Measurements from ENCODE around the gene ICOSLG.
"Not testable (repeated sequence)": the region's sequence is repeated elsewhere in the genome, so short reads cannot be mapped to it uniquely, and the experiment has no call there.

DNA sequence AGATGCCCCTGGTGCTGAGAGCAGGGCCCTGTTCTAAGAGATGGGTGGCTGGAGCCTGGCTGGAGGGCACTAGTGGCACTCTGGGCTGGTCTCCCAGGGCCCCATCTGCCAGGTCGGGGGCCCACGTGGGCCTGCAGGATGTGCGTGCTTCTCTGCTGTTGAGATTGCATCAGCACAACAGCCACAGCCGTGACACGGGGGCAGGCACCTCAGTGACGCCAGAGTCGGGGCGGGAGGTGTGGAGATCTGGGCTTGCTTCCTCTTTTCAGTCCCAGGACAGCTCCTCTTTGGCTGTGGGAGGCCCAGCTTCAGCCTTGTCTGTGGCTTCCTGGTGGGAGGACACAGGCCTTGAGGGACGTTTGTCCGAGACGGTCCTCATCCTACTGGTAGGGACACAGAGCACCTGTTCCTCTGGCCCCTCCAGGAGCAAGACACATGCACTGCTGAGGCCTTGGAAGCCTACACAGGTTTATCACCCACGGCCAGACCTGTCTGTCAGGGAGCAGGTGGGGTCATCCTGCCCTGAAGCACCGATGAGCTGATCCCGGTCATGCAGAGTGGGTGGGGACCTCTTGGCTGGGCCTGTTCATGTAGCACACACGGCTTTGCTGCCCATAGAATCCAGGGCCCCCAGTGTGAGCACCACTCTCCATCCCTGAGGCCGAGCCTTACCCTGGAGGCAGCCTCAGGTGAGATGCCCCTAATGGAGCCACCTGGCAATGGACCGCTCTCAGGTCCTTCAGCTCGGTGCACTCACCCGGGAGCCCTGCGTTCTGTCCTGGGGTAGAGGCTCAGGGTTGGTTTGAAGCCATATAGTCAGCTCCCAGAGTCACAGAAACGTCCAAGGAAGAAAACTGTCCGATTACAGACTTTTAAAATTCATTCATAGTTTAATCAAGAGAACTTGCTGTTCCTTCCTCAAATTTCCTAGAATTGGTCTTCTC, 44.3 kb downstream of the ICOSLG start:
- TF ChIP-seq GLIS3, ZFP30 (CRISPR knock-in tag; IDR thresholded peaks at IDR 0.05): not testable (repeated sequence)
- TF ChIP-seq, protein P1, sequence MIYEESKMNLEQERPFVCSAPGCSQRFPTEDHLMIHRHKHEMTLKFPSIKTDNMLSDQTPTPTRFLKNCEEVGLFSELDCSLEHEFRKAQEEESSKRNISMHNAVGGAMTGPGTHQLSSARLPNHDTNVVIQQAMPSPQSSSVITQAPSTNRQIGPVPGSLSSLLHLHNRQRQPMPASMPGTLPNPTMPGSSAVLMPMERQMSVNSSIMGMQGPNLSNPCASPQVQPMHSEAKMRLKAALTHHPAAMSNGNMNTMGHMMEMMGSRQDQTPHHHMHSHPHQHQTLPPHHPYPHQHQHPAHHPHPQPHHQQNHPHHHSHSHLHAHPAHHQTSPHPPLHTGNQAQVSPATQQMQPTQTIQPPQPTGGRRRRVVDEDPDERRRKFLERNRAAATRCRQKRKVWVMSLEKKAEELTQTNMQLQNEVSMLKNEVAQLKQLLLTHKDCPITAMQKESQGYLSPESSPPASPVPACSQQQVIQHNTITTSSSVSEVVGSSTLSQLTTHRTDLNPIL (CRISPR knock-in tag; IDR thresholded peaks at IDR 0.05; ENCODE audit: low read depth): not testable (repeated sequence)
